C4-2B (cell line): ENCODE results near the gene MASP2.

Experiments used
- ZFX ChIP-seq: fragments of 450-650 bp; IDR thresholded peaks from 2 replicates; pipeline ENCODE4 v1.6.1; 2017
- TF ChIP-seq, protein P1 (sequence below): fragments of 450-650 bp; conservative IDR thresholded peaks from 2 replicates; pipeline ENCODE4 v1.5.1; 2017; ENCODE audit warnings: mild to moderate bottlenecking

GRCh38 chr1:10996100-10996499 is 50.9 kb downstream of the MASP2 start:
- TF ChIP-seq, protein P1, sequence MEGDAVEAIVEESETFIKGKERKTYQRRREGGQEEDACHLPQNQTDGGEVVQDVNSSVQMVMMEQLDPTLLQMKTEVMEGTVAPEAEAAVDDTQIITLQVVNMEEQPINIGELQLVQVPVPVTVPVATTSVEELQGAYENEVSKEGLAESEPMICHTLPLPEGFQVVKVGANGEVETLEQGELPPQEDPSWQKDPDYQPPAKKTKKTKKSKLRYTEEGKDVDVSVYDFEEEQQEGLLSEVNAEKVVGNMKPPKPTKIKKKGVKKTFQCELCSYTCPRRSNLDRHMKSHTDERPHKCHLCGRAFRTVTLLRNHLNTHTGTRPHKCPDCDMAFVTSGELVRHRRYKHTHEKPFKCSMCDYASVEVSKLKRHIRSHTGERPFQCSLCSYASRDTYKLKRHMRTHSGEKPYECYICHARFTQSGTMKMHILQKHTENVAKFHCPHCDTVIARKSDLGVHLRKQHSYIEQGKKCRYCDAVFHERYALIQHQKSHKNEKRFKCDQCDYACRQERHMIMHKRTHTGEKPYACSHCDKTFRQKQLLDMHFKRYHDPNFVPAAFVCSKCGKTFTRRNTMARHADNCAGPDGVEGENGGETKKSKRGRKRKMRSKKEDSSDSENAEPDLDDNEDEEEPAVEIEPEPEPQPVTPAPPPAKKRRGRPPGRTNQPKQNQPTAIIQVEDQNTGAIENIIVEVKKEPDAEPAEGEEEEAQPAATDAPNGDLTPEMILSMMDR = no peak
- no peak for TF ChIP-seq ZFX
